GM23338 (cell line): ENCODE measurements around the gene TMEM208. TPM values are rescaled to one million over a fixed set of nuclear protein-coding genes. Genes with fewer than 3 reads are reported as not detected.

ENCODE experiments used
- ATAC-seq: fragments of 200-7000 bp; cut with Tn5 transposase; 3 replicates; pipeline ENCODE4 v1.9.1; 2020
- DNase-seq: peaks from one replicate; pipeline ENCODE4 v3.0.0-alpha.2; 2015; ENCODE audit warnings: low spot score
- H2AFZ ChIP-seq: fragments of 200-600 bp; sonication (generic); 2 replicates; pipeline ENCODE4 v1.8.0; 2016; ENCODE audit warnings: antibody characterized with exemption, mild to moderate bottlenecking, moderate library complexity
- H3F3A ChIP-seq: fragments of 200-600 bp; sonication (generic); replicated peaks from 2 replicates; pipeline ENCODE4 v1.8.0; 2017; ENCODE audit warnings: antibody characterized with exemption, mixed run types, low read depth
- H3K27ac ChIP-seq: fragments of 200-600 bp; sonication (generic); 2 replicates; pipeline ENCODE4 v1.6.1; 2016; ENCODE audit warnings: low read depth
- H3K27me3 ChIP-seq: fragments of 200-600 bp; sonication (generic); 2 replicates; pipeline ENCODE4 v1.8.0; 2016; ENCODE audit warnings: mild to moderate bottlenecking, mixed run types, moderate library complexity; ENCODE audit not compliant: insufficient read depth
- H3K36me3 ChIP-seq: fragments of 200-600 bp; sonication (generic); 2 replicates; pipeline ENCODE4 v1.8.0; 2016; ENCODE audit warnings: mild to moderate bottlenecking; ENCODE audit not compliant: insufficient read depth
- H3K4me1 ChIP-seq: fragments of 200-600 bp; sonication (generic); 2 replicates; pipeline ENCODE4 v1.8.0; 2016; ENCODE audit warnings: mild to moderate bottlenecking, moderate library complexity; ENCODE audit not compliant: insufficient read depth
- H3K4me2 ChIP-seq: fragments of 200-600 bp; sonication (generic); 2 replicates; pipeline ENCODE4 v1.7.1; 2017; ENCODE audit warnings: mixed run types
- H3K4me3 ChIP-seq: fragments of 200-600 bp; sonication (generic); 2 replicates; pipeline ENCODE4 v1.6.1; 2016; ENCODE audit warnings: mixed run types
- H3K79me2 ChIP-seq: fragments of 200-600 bp; sonication (generic); replicated peaks from 2 replicates; pipeline ENCODE4 v1.8.0; 2017; ENCODE audit warnings: mild to moderate bottlenecking; ENCODE audit not compliant: insufficient read depth
- H3K9me2 ChIP-seq: fragments of 200-600 bp; sonication (generic); 2 replicates; pipeline ENCODE4 v1.8.0; 2017; ENCODE audit not compliant: insufficient read depth
- H4K20me1 ChIP-seq: fragments of 200-600 bp; sonication (generic); replicated peaks from 2 replicates; pipeline ENCODE4 v1.8.0; 2017; ENCODE audit warnings: mild to moderate bottlenecking; ENCODE audit not compliant: insufficient read depth
- H3K27ac Mint-ChIP-seq: 2 replicates; pipeline ENCODE4 v1.8.0; 2020; ENCODE audit warnings: inconsistent platforms, mild to moderate bottlenecking, moderate library complexity, mixed read lengths
- H3K27me3 Mint-ChIP-seq: 3 replicates; pipeline ENCODE4 v1.8.0; 2022; ENCODE audit warnings: low read depth, mild to moderate bottlenecking, moderate library complexity, mixed read lengths, inconsistent platforms; ENCODE audit not compliant: insufficient read depth, poor library complexity
- H3K36me3 Mint-ChIP-seq: 3 replicates; pipeline ENCODE4 v1.8.0; 2021; ENCODE audit warnings: low read depth, mild to moderate bottlenecking, inconsistent platforms, moderate library complexity, mixed read lengths
- H3K4me1 Mint-ChIP-seq: 3 replicates; pipeline ENCODE4 v1.8.0; 2020; ENCODE audit warnings: mild to moderate bottlenecking, inconsistent platforms, mixed read lengths
- H3K4me3 Mint-ChIP-seq: 3 replicates; pipeline ENCODE4 v1.8.0; 2021; ENCODE audit warnings: moderate library complexity, mild to moderate bottlenecking, inconsistent platforms, mixed read lengths
- H3K9me3 Mint-ChIP-seq: 3 replicates; pipeline ENCODE4 v1.8.0; 2020; ENCODE audit warnings: moderate library complexity, mild to moderate bottlenecking, inconsistent platforms, mixed read lengths
- CTCF ChIP-seq, 2 experiments: fragments of 200-600 bp in 1 of 2; sonication (generic) in 1 of 2; conservative IDR thresholded peaks; 2 replicates each; pipeline versions ENCODE4 v1.5.1 to v1.6.1; 2016 to 2017; ENCODE audit warnings: antibody characterized with exemption in 2 of 2, low read depth in 2 of 2, mild to moderate bottlenecking in 2 of 2, moderate library complexity in 1 of 2
- ETS1 ChIP-seq: IDR thresholded peaks from 2 replicates; pipeline ENCODE4 v1.6.1; 2016; ENCODE audit warnings: antibody characterized with exemption
- EZH2 ChIP-seq: fragments of 200-600 bp; sonication (generic); IDR thresholded peaks from one replicate; pipeline ENCODE4 v1.8.0; 2017; ENCODE audit warnings: antibody characterized with exemption, mild to moderate bottlenecking, low read depth; ENCODE audit not compliant: unreplicated experiment
- EZH2phosphoT487 ChIP-seq: fragments of 200-600 bp; sonication (generic); IDR thresholded peaks from one replicate; pipeline ENCODE4 v1.8.1; 2018; ENCODE audit warnings: antibody characterized with exemption; ENCODE audit not compliant: unreplicated experiment
- JUNB ChIP-seq: IDR thresholded peaks from one replicate; pipeline ENCODE4 v1.6.1; 2016; ENCODE audit warnings: antibody characterized with exemption; ENCODE audit not compliant: unreplicated experiment
- POLR2AphosphoS5 ChIP-seq: IDR thresholded peaks from 2 replicates; pipeline ENCODE4 v1.6.1; 2016; ENCODE audit warnings: antibody characterized with exemption, low read depth
- REST ChIP-seq: IDR thresholded peaks from one replicate; pipeline ENCODE4 v1.6.1; 2018; ENCODE audit warnings: antibody characterized with exemption; ENCODE audit not compliant: unreplicated experiment
- ZNF114 ChIP-seq: fragments of 250-450 bp; sonication (Bioruptor Pico); IDR thresholded peaks from 2 replicates; pipeline ENCODE4 v1.5.0; 2020; ENCODE audit warnings: mild to moderate bottlenecking, moderate library complexity
- ZNF331 ChIP-seq: fragments of 250-450 bp; sonication (Bioruptor Pico); IDR thresholded peaks from 2 replicates; pipeline ENCODE4 v1.5.0; 2020; ENCODE audit warnings: low read depth, mild to moderate bottlenecking, moderate library complexity
- polyA plus RNA-seq: library from polyadenylated mRNA; unstranded; fragments of >200 nt; fragmentation: Nextera tagmentation; extraction: Ambion mirVana; gene quantifications from 2 replicates; pipeline ENCODE4 v1.2.1, GENCODE V29; 2016
- total RNA-seq: library from RNA; depleted of rRNA; stranded (reverse); fragments of >200 nt; shearing (Covaris generic); gene quantifications from 2 replicates; pipeline ENCODE4 v1.2.3, GENCODE V29; 2014

The TMEM208 gene
- total and polyA plus RNA-seq, 2 experiments from 2014 or later: 23.2 to 82.3 TPM

- no peaks in the 10 kb centered on the region for H3K79me2 ChIP-seq
- H3K27me3 ChIP-seq: peaks cover 5% of the 10 kb centered on the region
- no peak for DNase-seq
- Mint-ChIP-seq H3K36me3 (peaks cover 5% of the 10 kb centered on the region; the same call in 2 of the 3 replicates), H3K4me3 (no peak overlapping the region), H3K27me3 (peaks cover 7% of the 10 kb centered on the region), H3K4me1 (peaks cover 4% of the 10 kb centered on the region; the same call in 1 of the 3 replicates), H3K9me3 (no peaks in the 10 kb centered on the region), H3K27ac (no peak overlapping the region)
- TF ChIP-seq EZH2phosphoT487: no peak
- no peak for TF ChIP-seq ETS1
- TF ChIP-seq EZH2: no peak
- no peak for TF ChIP-seq ZNF331 (CRISPR knock-in tag)
- no peak for TF ChIP-seq ZNF114 (CRISPR knock-in tag)
- H3K4me1 ChIP-seq: no peaks in the 10 kb centered on the region
- H4K20me1 ChIP-seq: no peaks in the 10 kb centered on the region; the same call in none of the 2 replicates
- no peak overlapping the region for H3K4me2 ChIP-seq
- no peak for ATAC-seq
- no peaks in the 10 kb centered on the region for H3F3A ChIP-seq
- H3K4me3 ChIP-seq: no peak overlapping the region
- H3K9me2 ChIP-seq: no peaks in the 10 kb centered on the region
- H3K36me3 ChIP-seq: no peaks in the 10 kb centered on the region
- no peak overlapping the region for H3K27ac ChIP-seq
- H2AFZ ChIP-seq: no peak overlapping the region
These were observed 28.8 kb downstream of the TMEM208 start for GRCh38 chr16:67255553-67256221.

GRCh38 chr16:67256701-67257230, 29.8 kb downstream of the TMEM208 start:
- ATAC-seq (no peak), DNase-seq (no peak)
- Mint-ChIP-seq H3K27ac (no peak overlapping the region), H3K36me3 (peaks cover 5% of the 10 kb centered on the region; the same call in 2 of the 3 replicates), H3K4me3 (no peak overlapping the region), H3K27me3 (peaks cover 11% of the 10 kb centered on the region), H3K9me3 (no peaks in the 10 kb centered on the region), H3K4me1 (peaks cover 4% of the 10 kb centered on the region; the same call in 1 of the 3 replicates)
- Histone ChIP-seq H3K4me2 (no peak overlapping the region), H4K20me1 (no peaks in the 10 kb centered on the region; the same call in 1 of the 2 replicates), H3F3A (no peaks in the 10 kb centered on the region), H3K4me3 (no peak overlapping the region), H3K4me1 (no peaks in the 10 kb centered on the region), H3K36me3 (no peaks in the 10 kb centered on the region), H3K27me3 (no peaks in the 10 kb centered on the region), H3K79me2 (no peaks in the 10 kb centered on the region), H3K27ac (no peak overlapping the region), H3K9me2 (no peaks in the 10 kb centered on the region), H2AFZ (no peak overlapping the region)
- TF ChIP-seq JUNB: no peak
- no peak for TF ChIP-seq ZNF331 (CRISPR knock-in tag)
- no peak for TF ChIP-seq ZNF114 (CRISPR knock-in tag)
- TF ChIP-seq POLR2AphosphoS5: no peak
- TF ChIP-seq CTCF (conservative IDR thresholded peaks at IDR 0.05; ENCODE audit: low read depth in 2 of 2): no peak
- no peak for TF ChIP-seq REST
- TF ChIP-seq EZH2phosphoT487: no peak
